ENCODE measurements around the gene ABI3BP.

Gene ABI3BP

DNA sequence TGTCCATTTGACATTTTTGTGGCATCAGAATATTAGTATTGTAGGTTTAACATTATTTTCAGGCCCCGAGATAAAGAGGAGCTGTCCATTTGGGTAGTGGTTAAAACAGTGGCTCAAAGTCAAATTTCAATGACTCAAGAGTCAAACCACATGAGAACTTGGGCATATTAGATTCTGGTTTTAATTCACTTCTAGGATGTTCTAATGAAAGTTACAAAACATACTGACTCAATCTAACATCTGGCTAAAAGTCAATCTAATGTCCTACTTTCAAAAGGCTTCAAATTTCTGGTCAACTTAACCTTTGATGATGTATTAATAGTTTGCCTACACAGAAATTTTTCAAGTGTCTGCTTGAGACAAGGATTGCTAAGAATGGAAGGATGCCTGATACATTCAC lies 112.4 kb downstream of the ABI3BP start:
- no peak for DNase-seq

DNA sequence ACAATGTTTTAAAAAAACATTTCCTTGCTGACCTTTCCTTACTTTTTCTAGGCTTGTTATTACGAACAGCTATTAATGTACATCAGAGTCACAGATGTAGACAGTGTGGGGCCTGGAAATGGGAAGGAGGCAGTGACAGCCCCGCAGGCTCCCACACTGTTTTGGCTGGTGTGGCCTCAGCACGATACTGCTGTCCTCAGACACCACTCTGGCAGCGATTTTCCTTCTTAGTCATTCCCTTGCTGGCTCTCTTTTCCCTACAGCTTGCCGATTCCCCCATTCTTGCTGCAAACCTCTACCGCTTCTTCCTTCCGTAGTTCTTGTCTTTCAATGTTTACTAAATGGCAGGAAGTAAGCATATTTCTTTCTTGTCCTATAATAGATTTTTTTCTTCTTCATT lies 113.1 kb downstream of the ABI3BP start:
- no peak for DNase-seq

DNA sequence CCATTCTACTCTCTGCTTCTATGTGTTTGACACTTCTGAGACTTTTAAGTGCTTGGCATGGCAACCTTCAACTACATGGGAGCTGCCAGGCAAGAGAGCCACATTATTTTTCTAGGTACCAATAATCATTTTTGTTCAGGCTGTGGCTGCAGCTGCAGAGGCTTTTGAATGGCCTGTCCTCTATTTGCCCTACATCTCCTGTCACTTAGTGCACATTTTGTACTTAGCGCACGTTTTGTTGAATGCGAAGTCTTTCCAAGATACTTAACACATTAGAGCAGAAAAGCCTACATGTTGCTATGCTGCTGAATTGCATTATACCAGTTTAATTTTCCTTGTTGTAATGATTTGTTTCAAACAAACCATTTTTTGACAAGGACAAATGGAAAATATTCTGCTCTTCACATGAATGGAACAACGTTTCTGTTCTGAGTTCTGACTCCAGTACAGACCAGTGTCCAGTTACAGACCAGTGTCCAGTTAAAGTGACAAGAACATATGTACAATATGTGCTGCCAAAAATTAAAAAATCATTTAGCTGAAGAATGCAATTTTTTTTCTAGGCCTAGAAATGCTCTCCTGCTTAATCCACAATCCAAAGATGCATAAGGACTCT lies 113.9 kb downstream of the ABI3BP start:
- DNase-seq: no peak

DNA sequence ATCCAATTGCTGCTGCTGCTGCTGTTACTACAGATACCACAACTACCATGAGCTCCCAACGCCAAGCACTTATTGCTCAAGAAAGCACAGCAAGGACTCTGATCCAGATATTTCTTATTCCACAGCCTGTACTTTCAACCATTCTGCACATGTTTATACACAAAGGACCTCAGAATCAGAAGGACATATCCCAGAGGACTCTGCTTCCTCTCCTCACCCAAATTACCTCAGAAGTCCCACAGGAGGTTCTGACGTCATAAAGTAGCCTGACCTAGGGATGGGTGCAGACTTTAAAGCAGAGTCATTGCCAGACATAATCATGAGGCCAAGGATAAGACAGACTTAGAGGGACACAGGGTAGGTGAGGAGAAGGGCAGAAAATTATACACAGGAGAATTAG lies 115.9 kb downstream of the ABI3BP start:
- DNase-seq: no peak

DNA sequence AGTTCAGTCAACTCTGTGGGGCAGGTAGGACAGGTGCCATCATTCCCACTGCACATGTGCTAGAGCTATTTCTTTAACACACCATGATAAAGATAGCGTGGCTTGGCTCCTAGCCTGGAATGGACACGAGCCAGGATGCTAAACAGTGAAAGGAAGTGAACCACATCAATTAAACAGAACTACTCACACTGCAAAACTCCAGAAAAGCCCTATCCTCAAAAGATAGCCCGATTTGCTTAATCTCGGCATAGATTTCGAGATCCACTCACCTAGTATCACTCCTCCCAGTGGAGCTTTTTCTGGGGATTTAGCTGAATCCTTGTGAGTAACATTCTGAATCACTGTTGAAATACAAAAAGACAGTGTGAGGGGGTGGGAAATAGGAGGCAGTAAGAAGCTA lies 118.0 kb downstream of the ABI3BP start:
- no peak for DNase-seq

DNA sequence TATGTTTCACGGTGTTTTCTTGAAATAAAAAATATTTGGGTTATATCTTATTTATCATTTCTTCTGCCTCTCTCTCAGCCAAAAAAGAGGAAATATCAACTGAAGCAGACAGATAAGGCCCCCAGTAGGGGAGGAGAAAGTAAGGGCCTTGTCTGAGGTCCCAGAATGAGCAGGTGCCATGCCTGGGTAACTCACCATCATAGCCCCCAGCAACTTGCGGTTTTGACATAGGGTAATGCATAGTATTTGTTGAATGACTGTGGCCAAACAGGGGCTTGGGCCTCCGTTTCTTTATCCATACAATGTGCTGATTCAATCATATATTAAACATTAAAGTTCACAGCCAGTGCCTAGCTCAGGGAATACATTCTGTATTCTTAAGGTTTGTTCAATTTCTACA lies 119.6 kb downstream of the ABI3BP start:
- DNase-seq: no peak

- DNase-seq: no peak
These were observed 121.9 kb downstream of the ABI3BP start for GRCh38 chr3:100871306-100871705.

DNA sequence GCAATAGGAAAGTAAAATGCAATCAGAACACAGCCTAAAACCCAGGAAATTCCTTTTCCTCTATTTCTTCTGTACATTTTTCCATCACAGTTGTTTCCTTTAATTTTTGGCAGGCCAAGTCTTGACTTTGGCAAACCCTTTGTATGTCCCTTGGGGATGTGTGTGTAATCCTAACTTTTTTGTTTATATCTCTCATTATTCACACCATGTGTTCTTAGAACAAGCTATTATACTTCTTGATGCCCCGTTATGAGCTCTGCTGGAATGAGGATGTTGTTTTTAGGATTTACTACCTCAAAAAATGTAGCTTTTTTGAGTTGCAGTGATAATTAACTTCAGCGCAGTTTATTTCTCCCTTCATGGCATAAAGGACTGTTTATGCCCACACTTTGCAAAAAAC lies 123.4 kb downstream of the ABI3BP start:
- no peak for DNase-seq

DNA sequence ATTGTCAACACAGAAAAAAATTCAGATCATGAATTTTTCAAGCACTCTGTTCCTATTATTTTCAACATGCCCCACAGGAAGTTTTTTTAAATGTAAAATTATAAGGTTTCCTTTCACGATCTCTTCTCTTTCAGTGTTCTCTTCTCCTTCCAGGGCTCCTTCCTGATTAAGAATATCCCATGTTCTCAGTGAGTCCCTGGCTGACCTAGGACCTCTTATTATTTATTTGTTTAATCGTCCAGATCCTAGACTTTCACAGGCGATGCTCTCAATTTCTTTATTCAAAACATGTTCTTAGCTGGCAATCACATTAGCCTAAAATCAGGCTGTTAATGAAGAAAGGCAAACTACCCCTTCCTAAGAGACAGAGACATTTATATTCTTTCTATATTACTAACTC lies 124.3 kb downstream of the ABI3BP start:
- DNase-seq: no peak

GRCh38 chr3:100868096-100868495 lies 125.1 kb downstream of the ABI3BP start:
- no peak for DNase-seq

GRCh38 chr3:100865442-100865841 lies 127.8 kb downstream of the ABI3BP start:
- no peak for DNase-seq

DNA sequence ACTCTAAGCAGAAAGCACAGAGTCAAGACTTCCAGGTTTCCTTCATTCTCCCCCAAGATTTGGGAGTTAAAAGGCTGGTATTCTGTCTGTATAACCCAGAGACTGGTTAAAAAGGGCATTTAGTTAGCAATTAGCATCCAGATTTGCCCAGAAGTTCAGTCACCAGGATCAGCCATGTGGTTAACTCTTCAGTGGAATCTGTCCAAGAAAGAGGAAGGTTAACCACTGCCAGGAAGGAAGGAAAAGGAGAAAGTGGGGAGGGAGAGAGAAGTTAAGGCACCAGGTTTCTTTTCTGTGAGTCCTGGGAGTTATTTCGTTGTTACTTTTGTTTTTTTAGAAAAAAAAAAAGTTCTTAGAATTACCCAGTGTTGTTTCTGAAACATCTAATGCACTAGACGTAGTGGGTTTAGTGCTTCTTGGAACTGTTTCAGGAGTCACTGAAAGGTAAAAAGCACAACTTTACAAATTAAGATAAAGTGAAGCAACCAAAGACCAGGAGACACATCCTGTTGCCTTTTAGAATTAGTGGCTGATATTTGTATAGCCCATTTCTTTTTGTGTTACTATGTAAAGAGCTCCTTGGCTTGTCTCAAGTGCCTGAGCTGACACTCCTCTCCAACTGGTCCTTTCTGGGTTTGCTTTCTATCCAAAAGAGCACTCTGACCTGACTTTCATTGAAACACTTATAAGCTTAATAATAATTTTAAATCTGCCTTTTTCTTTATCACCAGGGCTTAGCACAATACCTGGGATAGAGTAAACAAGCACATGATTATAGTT lies 128.6 kb downstream of the ABI3BP start:
- DNase-seq: no peak

DNA sequence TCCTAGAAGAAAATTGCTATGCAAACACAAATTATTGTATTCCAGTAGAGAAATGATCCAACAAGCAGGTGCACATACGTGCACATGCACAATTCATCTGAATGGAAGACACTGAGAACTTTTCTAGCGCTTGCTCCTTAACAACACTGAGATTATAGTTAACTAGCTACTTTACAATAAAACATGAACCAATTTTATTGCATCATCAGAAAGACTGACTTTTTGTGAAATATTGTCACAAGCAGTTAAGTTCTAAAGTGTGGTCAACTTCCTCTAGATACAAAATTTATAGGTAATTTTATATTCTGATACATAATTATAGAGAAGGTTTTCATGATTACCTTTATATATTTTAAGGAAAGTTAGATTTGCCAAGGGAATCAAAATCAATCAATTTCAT lies 135.4 kb downstream of the ABI3BP start:
- no peak for DNase-seq

DNA sequence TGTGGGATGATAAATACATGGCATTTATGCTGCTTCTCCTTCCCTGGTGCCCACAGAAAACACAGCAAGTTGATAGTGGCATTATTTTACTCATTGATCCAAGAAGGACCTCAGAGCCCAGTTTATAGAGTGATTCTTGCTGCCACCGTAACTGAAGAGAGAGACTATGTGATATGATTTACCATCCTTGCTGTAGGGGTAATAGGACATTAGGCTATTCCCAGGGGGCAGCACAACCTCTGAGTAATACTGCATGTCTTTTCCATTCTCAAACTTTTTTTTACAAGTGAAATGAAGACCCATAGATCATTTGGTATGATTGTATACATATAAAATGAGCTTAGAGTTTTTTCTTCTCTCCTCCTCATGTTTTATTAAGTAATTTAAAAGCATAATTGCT lies 136.4 kb downstream of the ABI3BP start:
- DNase-seq: no peak

DNA sequence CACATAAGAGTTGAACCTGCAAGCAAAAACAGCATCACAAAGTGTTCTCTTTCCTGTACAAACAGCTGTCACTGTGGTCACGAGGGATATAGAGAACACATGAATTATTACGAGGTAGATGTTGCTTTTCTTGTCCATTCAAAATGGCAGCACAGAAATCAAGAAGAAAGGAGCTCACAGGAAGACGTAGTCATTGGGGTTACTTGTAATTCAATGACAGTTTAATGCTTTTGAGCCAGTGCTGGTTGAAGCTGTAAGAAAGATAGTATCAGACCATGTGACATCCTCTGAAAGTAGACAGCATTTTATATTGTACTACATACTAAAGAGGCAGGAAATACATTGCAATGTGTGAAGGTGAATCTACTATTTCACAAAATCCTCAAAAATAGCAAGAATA lies 140.4 kb downstream of the ABI3BP start:
- DNase-seq: no peak

DNA sequence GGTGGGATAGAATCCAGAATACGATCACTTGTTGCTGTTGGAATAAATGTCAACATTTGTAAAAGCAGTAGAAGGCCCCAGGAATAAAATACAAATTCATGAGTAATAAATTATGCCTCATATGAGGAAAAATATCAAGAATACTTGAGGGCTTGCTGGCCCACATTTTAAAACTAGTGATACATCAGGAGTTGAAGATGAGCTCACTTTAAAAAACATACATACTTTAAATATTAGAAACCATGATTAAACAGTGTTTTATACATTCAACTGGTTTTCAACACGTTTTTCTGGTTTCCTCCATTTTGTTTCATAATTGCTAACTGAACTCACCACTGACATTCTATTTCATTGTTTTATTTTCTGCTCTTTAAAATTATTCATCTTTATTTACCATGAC lies 142.5 kb downstream of the ABI3BP start:
- no peak for DNase-seq

GRCh38 chr3:100850156-100850555 lies 143.1 kb downstream of the ABI3BP start:
- no peak for DNase-seq

- DNase-seq: no peak
These were observed 148.9 kb downstream of the ABI3BP start for GRCh38 chr3:100844063-100844936.

- no peak for DNase-seq
These were observed 155.1 kb downstream of the ABI3BP start for GRCh38 chr3:100838157-100838556.

DNA sequence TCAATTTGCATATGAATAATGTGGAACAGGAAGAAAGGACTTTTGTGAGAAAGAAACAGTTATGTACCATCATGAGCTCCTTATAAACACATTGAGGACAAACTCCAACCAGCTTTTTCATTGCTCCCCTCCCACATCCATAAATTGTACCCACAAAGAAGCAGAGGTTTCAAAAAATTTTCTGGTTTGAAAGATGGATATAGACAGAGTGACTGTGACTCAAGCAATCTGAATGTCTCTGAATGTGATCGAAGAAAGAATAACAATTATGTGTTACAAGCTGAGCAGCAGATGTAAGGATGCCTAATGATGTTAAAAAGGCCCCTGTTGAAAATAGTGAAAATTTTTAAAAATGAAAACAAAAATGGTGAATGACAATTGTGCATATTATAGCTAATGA lies 156.6 kb downstream of the ABI3BP start:
- no peak for DNase-seq

DNA sequence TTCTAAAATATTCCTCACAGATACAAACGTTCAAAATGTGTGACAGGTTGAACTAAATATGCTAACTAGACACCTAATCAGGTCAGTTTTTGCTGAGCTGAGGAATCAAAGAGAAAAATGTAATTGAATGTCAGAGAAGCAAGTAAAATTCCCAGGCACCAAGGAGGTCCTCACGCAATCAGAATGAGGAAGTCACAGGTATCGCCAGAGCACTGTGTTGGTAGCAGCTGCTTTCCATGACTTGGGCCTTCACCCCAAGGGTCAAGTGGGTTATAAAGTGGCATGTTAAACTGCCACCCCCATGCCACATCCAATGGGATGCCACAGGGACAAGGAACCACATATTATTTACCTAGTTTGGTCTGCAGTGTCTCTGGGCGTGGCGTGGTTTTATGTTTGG lies 158.9 kb downstream of the ABI3BP start:
- no peak for DNase-seq

- no peak for DNase-seq
These were observed 159.7 kb downstream of the ABI3BP start for GRCh38 chr3:100833483-100833882.

DNA sequence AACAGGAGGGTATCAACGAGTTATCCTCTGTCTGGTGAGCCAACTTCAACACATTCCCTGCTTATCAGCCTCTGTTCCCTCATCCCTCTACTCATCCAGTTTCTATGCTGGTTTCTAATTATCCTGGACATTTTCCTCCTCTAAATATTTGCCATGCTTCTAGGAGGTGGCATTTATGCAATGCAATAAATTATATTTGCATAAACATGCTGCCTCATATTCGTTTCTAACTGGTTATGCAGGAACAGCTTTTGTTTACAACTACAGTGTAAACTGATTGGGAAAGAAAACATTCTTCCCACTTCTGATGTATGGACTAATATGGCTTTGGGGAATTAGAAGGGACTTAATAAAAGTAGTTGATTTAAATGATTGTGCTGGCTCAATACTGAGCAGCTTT lies 161.6 kb downstream of the ABI3BP start:
- DNase-seq: no peak

- DNase-seq: no peak
These were observed 162.3 kb downstream of the ABI3BP start for GRCh38 chr3:100830931-100831330.
